Right atrium auricular region (tissue), 2 donors: ENCODE data around the gene DIPK1A. TPM values are rescaled to one million over a fixed set of nuclear protein-coding genes. Genes with fewer than 3 reads are reported as not detected.
"Not testable (repeated sequence)": the region's sequence is repeated elsewhere in the genome, so short reads cannot be mapped to it uniquely, and the experiment has no call there.

Experiments
- DNase-seq: peaks from one replicate; pipeline ENCODE4 v3.0.0-alpha.2; 2019; ENCODE audit warnings: low spot score
- H3K27ac ChIP-seq, 2 donors: fragments of 200-600 bp; sonication (generic); 1 replicate in 1 of 2; 2 replicates in 1 of 2; pipeline ENCODE4 v1.5.1; 2016 to 2019
- H3K27me3 ChIP-seq, 2 donors: fragments of 200-600 bp; sonication (generic); one replicate each; pipeline versions ENCODE4 v1.5.1 to v1.6.0; 2017 to 2019
- H3K36me3 ChIP-seq: fragments of 200-600 bp; sonication (generic); one replicate; pipeline ENCODE4 v1.5.1; 2016
- H3K4me1 ChIP-seq, 2 donors: fragments of 200-600 bp; sonication (generic); one replicate each; pipeline versions ENCODE4 v1.5.1 to v1.6.0; 2017 to 2019
- H3K4me3 ChIP-seq, 2 donors: fragments of 200-600 bp; sonication (generic); 1 replicate in 1 of 2; 2 replicates in 1 of 2; pipeline ENCODE4 v1.5.1; 2017 to 2019; ENCODE audit warnings: mild to moderate bottlenecking in 1 of 2, moderate library complexity in 1 of 2
- H3K9me3 ChIP-seq, 2 donors: fragments of 200-600 bp; sonication (generic); one replicate each; pipeline ENCODE4 v1.5.1; 2019
- CTCF ChIP-seq, 2 donors: fragments of 200-600 bp; sonication (generic); IDR thresholded peaks; one replicate each; pipeline ENCODE4 v1.5.1; 2019; ENCODE audit warnings: antibody characterized with exemption in 2 of 2
- total RNA-seq, 2 donors: library from RNA; depleted of rRNA; stranded (reverse); fragments of >200 nt; gene quantifications; one replicate each; pipeline ENCODE4 v1.1.0, GENCODE V29; 2016

Gene DIPK1A
- total RNA-seq, 2 donors from 2014 or later = 5.9 to 7.9 TPM

- DNase-seq = no peak
- H3K9me3 ChIP-seq = no peaks in the 10 kb centered on the region
- no peak for TF ChIP-seq CTCF (IDR thresholded peaks at IDR 0.05)
- H3K4me3 ChIP-seq = no peak overlapping the region
- no peak overlapping the region for H3K27ac ChIP-seq
- no peaks in the 10 kb centered on the region for H3K36me3 ChIP-seq
- H3K27me3 ChIP-seq = no peaks in the 10 kb centered on the region
- no peaks in the 10 kb centered on the region for H3K4me1 ChIP-seq
These were observed 19.7 kb upstream of the DIPK1A start for GRCh38 chr1:92980732-92981647.

- Histone ChIP-seq H3K36me3 (no peaks in the 10 kb centered on the region), H3K27me3 (no peaks in the 10 kb centered on the region), H3K4me1 (no peaks in the 10 kb centered on the region), H3K27ac (no peak overlapping the region), H3K9me3 (no peaks in the 10 kb centered on the region), H3K4me3 (no peak overlapping the region)
- no peak for DNase-seq
- TF ChIP-seq CTCF (IDR thresholded peaks at IDR 0.05) = no peak
These were observed 14.4 kb upstream of the DIPK1A start for GRCh38 chr1:92975551-92976232.

GRCh38 chr1:92974112-92974511, 12.8 kb upstream of the DIPK1A start:
- not testable (repeated sequence) for H3K36me3 ChIP-seq, H3K9me3 ChIP-seq, H3K27ac ChIP-seq, H3K4me3 ChIP-seq, DNase-seq, H3K4me1 ChIP-seq, H3K27me3 ChIP-seq

GRCh38 chr1:92973203-92973897, 12.1 kb upstream of the DIPK1A start:
- Histone ChIP-seq H3K4me3 (no peak overlapping the region), H3K27ac (no peak overlapping the region), H3K4me1 (no peaks in the 10 kb centered on the region), H3K36me3 (no peaks in the 10 kb centered on the region), H3K27me3 (no peaks in the 10 kb centered on the region), H3K9me3 (no peaks in the 10 kb centered on the region)
- no peak for TF ChIP-seq CTCF (IDR thresholded peaks at IDR 0.05)
- no peak for DNase-seq

- Histone ChIP-seq H3K27me3 (no peaks in the 10 kb centered on the region), H3K36me3 (no peaks in the 10 kb centered on the region), H3K9me3 (no peaks in the 10 kb centered on the region), H3K4me3 (no peak overlapping the region), H3K27ac (no peak overlapping the region), H3K4me1 (no peaks in the 10 kb centered on the region)
- TF ChIP-seq CTCF (IDR thresholded peaks at IDR 0.05) = no peak
- no peak for DNase-seq
These were observed 11.3 kb upstream of the DIPK1A start for GRCh38 chr1:92972409-92973129.

- not testable (repeated sequence) for H3K9me3 ChIP-seq, H3K36me3 ChIP-seq, H3K4me1 ChIP-seq, H3K4me3 ChIP-seq, DNase-seq, H3K27me3 ChIP-seq, H3K27ac ChIP-seq
These were observed 10.7 kb upstream of the DIPK1A start for GRCh38 chr1:92971932-92972331.
